NCI-H2029 treated with DMSO at 0.1 percent for 48 hours (cell line): ENCODE data around the gene SLC51A.
"Not testable (repeated sequence)": the region's sequence is repeated elsewhere in the genome, so short reads cannot be mapped to it uniquely, and the experiment has no call there.

Experiments
- DNase-seq: peaks from one replicate; lab custom pipeline; 2025; lab: John Stamatoyannopoulos, UW

The SLC51A gene

GRCh38 chr3:196216089-196216564, at the start of gene SLC51A:
TSS of gene SLC51A (plus strand) at chr3:196216534. CDS start at chr3:196216713, 179 bp downstream.
- DNase-seq, result no peak

GRCh38 chr3:196166741-196167140, 49.6 kb upstream of the SLC51A start:
- DNase-seq, result no peak

- peak; percentile 94 for DNase-seq
Observed at GRCh38 chr3:196168808-196169391, 47.4 kb upstream of the SLC51A start.

- no peak for DNase-seq
Observed at GRCh38 chr3:196169836-196170240, 46.5 kb upstream of the SLC51A start.

GRCh38 chr3:196170296-196170695, 46.0 kb upstream of the SLC51A start:
- DNase-seq, result not testable (repeated sequence)

GRCh38 chr3:196174652-196175051, 41.7 kb upstream of the SLC51A start:
- DNase-seq, result no peak

GRCh38 chr3:196175116-196175625, 41.2 kb upstream of the SLC51A start:
- DNase-seq, result no peak

- DNase-seq, result no peak
Observed at GRCh38 chr3:196175722-196176121, 40.6 kb upstream of the SLC51A start.

GRCh38 chr3:196177567-196177966, 38.8 kb upstream of the SLC51A start:
- DNase-seq, result no peak

GRCh38 chr3:196177967-196178366, 38.4 kb upstream of the SLC51A start:
- DNase-seq, result no peak

- no peak for DNase-seq
Observed at GRCh38 chr3:196178993-196179379, 37.3 kb upstream of the SLC51A start.

- DNase-seq, result no peak
Observed at GRCh38 chr3:196179380-196180308, 36.7 kb upstream of the SLC51A start.

GRCh38 chr3:196180346-196180745, 36.0 kb upstream of the SLC51A start:
- no peak for DNase-seq

GRCh38 chr3:196181127-196181546, 35.2 kb upstream of the SLC51A start:
- DNase-seq, result no peak

- DNase-seq, result not testable (repeated sequence)
Observed at GRCh38 chr3:196184169-196184432, 32.2 kb upstream of the SLC51A start.

- DNase-seq, result no peak
Observed at GRCh38 chr3:196184881-196185280, 31.5 kb upstream of the SLC51A start.

GRCh38 chr3:196186651-196187573, 29.4 kb upstream of the SLC51A start:
- no peak for DNase-seq

GRCh38 chr3:196189566-196190347, 26.6 kb upstream of the SLC51A start:
- no peak for DNase-seq

GRCh38 chr3:196192036-196192523, 24.3 kb upstream of the SLC51A start:
- no peak for DNase-seq

GRCh38 chr3:196192524-196193051, 23.7 kb upstream of the SLC51A start:
- DNase-seq, result no peak
